ENCODE measurements around the gene SLC16A11.

SLC16A11 gene

GRCh38 chr17:7023576-7024401, 20.1 kb downstream of the SLC16A11 start:
- DNase-seq: peak; percentile 95

DNA sequence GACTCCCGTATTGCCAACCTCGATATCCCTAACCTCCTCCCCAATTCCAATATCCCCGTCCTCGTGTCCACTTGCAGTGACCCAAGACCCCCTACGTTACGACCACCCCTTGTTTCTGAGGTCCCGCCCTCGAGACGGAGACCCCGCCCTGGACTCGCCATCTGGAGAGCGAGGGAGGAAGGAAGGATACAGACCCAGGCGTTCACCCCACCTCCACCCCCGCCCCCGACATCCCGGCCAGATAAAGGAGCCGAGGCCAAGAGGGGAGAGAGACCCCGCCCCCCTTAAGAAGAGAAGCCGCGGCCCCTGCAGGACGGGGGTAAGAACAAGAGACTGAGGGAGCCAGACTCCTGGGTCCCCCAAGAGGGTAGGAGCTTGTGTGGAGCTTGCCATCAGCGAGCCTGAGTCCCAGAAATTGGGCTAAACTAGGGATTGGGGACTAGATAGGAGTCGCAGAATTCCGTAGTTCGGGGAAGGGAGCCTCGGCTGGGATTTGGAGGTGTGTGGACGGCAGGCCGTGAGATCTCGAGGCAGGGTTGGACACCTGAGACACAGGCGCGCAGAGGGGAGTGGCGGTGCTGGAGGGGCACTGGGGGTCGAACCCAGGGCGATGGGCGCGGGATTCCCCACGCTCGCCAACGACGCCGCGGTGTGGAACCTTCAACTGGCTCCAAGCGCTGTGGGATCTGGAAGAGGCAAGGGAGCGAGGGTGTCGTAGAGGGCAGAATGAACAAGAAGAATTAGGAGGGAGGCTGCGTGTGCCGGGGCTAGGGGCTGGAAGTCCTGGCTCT, 20.9 kb downstream of the SLC16A11 start, which contains the start of gene BCL6B:
TSS of gene BCL6B (plus strand) at position 270 of the 791 bp plus-strand sequence. CDS start 622 bp downstream, outside the sequence.
- no peak for DNase-seq

GRCh38 chr17:7021993-7022778, 21.7 kb downstream of the SLC16A11 start:
- peak; percentile 64 for DNase-seq

GRCh38 chr17:7020894-7021664, 22.8 kb downstream of the SLC16A11 start:
- no peak for DNase-seq

DNA sequence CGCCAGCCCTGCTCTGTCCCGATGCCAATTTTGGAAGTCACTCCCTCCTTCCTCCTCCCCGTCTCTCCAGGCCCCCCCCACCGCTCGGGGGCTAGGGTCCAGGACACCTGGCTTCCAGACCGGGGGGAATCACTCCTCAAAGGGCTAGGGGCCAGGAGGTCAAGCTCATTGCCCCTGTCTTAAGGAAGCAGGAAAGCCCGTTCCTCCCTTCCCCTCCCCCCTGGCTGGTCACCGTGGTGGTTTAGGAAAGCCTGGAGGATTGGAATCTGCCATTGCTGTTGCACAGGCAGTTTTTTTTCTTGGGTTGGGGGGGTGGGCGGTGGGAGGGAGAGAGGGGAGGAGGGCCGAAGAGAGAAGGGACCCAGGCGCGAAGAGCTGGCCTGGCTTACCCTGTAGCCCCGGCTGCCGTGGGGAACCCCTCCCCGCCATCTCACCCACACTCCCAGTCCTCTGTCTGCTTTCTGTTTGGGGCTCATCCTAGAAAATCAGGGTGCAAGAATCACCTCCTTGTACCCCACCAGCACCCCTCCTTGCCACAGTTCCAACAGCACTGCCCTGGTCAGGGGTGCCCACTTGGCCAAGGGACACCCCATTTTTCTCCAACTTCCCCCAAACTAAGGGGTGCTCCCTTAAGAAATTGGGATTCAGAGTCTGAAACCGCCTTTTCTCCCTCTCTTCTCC, 23.9 kb downstream of the SLC16A11 start:
- DNase-seq: no peak

- no peak for DNase-seq
Observed at GRCh38 chr17:7019367-7019766, 24.5 kb downstream of the SLC16A11 start.

- no peak for DNase-seq
Observed at GRCh38 chr17:7018331-7018964, 25.4 kb downstream of the SLC16A11 start.

GRCh38 chr17:7017827-7018200, 26.1 kb downstream of the SLC16A11 start:
- no peak for DNase-seq

DNA sequence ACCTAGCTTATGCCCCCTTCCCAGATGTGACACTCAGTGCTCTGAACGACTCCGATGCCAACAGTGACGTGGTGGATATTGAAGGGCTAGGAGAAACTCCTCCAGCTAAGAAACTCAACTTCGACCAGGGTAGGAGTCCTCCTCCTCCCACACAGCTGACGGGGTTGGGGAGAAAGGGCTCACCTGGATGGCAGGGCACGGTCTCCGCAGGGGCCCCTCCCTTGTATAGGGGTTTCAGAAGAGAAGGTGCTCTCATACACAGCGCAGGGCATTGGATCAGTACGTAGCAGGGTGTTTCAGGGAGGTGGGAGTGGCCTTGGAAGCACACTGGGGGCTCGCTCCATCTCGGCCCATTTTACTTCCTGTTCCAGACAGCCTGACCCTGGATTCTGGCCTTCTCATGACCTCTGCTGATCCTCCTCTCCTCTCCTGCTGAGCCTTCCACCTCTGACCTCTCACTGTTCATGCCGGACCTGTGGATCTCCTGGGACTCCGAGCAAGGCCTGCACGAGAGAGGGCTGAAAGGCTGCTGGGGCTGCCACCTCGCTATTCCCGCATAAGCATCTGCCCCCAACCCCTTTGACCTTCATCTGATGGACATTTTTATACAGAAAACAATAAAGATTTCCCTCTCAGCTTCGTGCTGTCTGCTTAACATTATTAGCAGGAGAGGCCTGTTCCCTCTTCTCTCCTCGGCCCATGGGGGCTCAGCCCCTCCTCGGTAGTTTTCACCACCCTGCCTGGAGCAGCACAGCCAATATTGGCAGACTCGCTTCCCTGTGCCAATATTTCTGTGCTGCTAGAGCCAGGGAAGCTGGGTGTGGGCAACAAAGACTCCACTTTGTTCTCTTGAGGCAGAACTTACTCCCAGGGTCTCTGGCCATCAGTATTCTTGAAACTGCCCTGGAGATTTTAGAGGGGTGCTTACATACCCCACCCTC, 26.7 kb downstream of the SLC16A11 start:
- no peak for DNase-seq

DNA sequence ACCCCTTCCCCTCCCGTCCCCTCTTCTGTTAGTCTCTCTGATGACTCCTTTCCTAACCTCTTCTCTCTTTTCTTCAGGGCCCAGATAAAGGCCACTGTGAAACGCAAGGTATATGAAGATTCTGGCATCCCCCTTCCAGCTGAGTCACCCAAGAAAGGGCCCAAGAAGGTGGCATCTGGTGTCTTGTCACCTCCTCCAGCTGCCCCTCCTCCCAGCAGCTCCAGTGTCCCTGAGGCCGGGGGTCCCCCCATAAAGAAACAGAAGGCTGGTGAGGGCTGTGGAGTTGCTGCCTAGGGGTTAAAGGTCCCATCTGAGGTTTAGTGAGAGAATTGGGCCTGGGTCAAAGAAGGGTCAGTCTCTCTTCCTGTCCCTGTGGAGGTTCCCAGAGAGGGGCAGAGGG, 27.5 kb downstream of the SLC16A11 start:
- no peak for DNase-seq

- peak; percentile 72 for DNase-seq
Observed at GRCh38 chr17:7014995-7015958, 28.6 kb downstream of the SLC16A11 start.

GRCh38 chr17:7014261-7014994, 29.5 kb downstream of the SLC16A11 start:
- DNase-seq: peak; percentile 95

- DNase-seq: no peak
Observed at GRCh38 chr17:7011942-7012254, 32.0 kb downstream of the SLC16A11 start.

GRCh38 chr17:7011415-7011814, 32.5 kb downstream of the SLC16A11 start:
- DNase-seq: no peak

DNA sequence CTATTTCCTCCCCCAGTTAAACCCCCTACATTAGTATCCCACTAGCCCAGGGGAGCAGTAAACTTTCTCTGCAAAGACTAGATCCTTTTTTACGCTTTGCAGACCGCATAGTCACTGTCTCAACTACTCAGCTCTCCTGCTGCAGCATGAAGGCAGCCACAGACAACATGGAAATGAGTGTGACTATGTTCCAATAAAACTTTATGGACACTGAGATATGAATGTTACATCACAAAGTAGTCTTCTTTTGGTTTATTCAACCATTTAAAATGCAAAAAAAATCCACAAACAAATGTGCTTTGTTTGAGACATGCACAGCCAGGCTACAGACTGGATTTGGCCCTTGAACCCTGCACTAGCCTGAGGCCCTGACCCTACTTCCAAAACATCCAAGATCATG, 33.4 kb downstream of the SLC16A11 start:
- no peak for DNase-seq

GRCh38 chr17:7007143-7007542, 36.7 kb downstream of the SLC16A11 start:
- no peak for DNase-seq

GRCh38 chr17:7005716-7006115, 38.2 kb downstream of the SLC16A11 start:
- DNase-seq: no peak

All from effector CD8-positive, alpha-beta T cell (primary cell).